ENCODE results near the gene C12orf56. TPM values are rescaled to one million over a fixed set of nuclear protein-coding genes. Genes with fewer than 3 reads are reported as not detected.
A peak's percentile ranks its signal among the peaks of the same experiment; 100 is the strongest.

Gene C12orf56
- total and polyA plus RNA-seq, 4 donors, result 0.19 to 2.4 (median 1.2) TPM

DNA sequence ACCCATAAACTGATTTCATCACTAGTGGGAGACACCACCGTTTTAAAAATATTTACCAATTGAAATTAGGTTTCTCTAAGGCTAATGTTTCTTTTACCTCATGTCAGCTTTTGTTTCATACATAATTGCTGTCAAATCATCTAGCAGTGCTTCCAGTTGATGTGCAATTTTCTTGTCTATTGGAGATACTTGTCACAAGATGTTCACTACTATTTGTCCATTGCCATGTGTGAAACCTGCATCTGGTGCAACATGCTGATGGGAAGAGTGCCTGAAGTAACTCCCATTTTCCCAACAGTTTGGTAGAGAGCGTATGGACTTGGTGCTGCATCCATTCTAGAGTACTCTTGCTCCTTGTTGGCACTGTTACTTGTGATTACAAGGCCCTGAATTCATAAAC is 23.3 kb upstream of the C12orf56 start:
- Histone ChIP-seq H3K4me3 (ENCODE audit: low read depth, low read length) (no peak overlapping the region), H3K36me3 (ENCODE audit: control insufficient read depth, insufficient read depth, low read length) (peaks cover 27% of the 10 kb centered on the region), H3K9me3 (ENCODE audit: control insufficient read depth, insufficient read depth, low read length) (no peaks in the 10 kb centered on the region), H3K27ac (ENCODE audit: low read depth, low read length) (no peak overlapping the region), H3K4me1 (ENCODE audit: control insufficient read depth, insufficient read depth, low read length) (no peaks in the 10 kb centered on the region), H3K27me3 (ENCODE audit: control insufficient read depth, insufficient read depth, low read length) (no peaks in the 10 kb centered on the region)
- no peak for DNase-seq (ENCODE audit: low read depth in 4 of 6, low spot score in 6 of 6)
- 100% methylated on average over 1 of the region's 2 CpGs for WGBS (ENCODE audit: insufficient coverage)

DNA sequence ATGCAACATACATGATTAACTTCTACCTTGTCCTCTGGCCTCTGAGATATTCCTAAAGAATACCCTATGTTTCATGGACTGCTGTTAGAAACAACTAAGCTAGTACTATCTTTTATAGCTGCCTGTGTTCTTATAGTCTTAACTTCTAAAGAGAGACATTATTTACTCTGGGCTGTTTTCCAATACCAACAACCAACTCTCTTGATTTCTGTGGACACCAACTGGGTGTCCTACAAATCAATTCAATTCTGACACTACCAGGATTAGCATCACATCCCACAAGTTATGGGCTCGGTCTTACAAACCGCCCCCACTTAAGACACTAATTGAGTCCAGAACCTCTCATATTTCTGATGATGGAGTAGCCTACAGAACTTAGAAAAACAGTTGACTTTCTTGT is 21.9 kb upstream of the C12orf56 start:
- WGBS (ENCODE audit: insufficient coverage), result 87% methylated on average over 2 of the region's 2 CpGs
- peaks cover 27% of the 10 kb centered on the region for H3K36me3 ChIP-seq (ENCODE audit: control insufficient read depth, insufficient read depth, low read length)
- DNase-seq (ENCODE audit: low read depth in 4 of 6, low spot score in 6 of 6), result no peak
- H3K9me3 ChIP-seq (ENCODE audit: control insufficient read depth, insufficient read depth, low read length), result no peaks in the 10 kb centered on the region
- H3K27ac ChIP-seq (ENCODE audit: low read depth, low read length), result no peak overlapping the region
- H3K27me3 ChIP-seq (ENCODE audit: control insufficient read depth, insufficient read depth, low read length), result no peaks in the 10 kb centered on the region
- H3K4me3 ChIP-seq (ENCODE audit: low read depth, low read length), result no peak overlapping the region
- H3K4me1 ChIP-seq (ENCODE audit: control insufficient read depth, insufficient read depth, low read length), result peaks cover 4% of the 10 kb centered on the region

DNA sequence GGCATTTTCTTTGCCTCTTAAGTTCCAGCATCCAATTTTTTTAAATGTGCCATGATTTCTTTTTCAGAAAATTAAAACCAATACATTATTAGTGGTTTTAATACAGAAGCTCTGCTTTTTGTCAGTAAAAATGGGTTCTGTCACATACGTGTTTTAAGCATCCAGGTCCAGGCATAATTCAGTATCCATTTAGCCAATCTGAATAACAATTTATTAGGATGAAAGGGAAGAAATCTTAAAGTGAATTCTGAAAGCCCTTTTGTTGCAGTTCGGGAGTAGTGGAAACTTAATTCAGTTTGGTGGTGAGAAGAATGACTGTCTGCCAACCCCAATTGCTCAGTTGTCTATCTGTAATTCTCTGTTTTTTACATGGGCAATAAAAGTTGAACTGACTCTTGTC is 20.9 kb upstream of the C12orf56 start:
- WGBS (ENCODE audit: insufficient coverage), result no CpG with 5 or more reads among the region's 2 CpGs
- no peak for DNase-seq (ENCODE audit: low read depth in 4 of 6, low spot score in 6 of 6)
- Histone ChIP-seq H3K27ac (ENCODE audit: low read depth, low read length) (no peak overlapping the region), H3K4me3 (ENCODE audit: low read depth, low read length) (no peak overlapping the region), H3K27me3 (ENCODE audit: control insufficient read depth, insufficient read depth, low read length) (no peaks in the 10 kb centered on the region), H3K9me3 (ENCODE audit: control insufficient read depth, insufficient read depth, low read length) (no peaks in the 10 kb centered on the region), H3K36me3 (ENCODE audit: control insufficient read depth, insufficient read depth, low read length) (peaks cover 20% of the 10 kb centered on the region), H3K4me1 (ENCODE audit: control insufficient read depth, insufficient read depth, low read length) (peaks cover 8% of the 10 kb centered on the region)

DNA sequence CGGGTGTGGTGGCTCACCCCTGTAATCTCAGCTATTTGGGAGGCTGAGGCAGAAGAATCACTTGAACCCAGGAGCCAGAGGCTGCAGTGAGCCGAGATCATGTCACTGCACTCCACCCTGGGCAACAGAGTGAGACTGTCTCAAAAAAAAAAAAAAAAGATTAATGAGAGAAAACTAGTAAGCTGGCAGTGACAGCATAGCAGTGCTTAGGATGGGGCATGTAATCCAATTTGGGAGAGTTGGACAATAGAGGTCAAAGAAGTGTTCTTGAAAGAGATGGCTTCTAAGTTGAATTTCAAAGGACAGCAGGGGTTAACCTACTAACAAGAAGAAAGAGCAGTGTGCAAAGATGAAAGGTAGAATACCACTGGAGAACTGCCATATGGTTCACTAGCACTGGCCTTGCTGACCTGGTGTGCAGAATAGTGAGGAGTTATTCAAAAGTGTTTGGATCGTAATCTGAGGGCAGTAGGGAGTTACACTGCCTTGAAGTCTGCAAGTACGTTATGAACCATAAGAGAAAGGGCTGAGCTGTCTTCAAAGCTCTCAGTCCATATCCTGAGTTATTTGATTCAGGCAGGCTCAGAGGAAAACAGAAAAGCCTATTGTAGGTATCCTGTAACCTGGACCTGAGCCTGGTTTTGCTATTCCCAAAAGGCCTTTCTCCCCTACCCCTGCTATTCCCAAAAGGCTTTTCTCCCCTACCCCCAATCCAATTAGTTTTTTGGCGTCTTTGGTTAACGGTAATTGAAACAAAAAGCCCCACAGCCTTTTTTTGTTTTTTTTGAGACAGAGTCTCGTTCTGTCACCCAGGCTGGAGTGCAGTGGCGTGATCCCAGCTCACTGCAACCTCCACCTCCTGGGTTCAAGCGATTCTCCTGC is 17.0 kb upstream of the C12orf56 start:
- no peaks in the 10 kb centered on the region for H3K27me3 ChIP-seq (ENCODE audit: control insufficient read depth, insufficient read depth, low read length)
- no peaks in the 10 kb centered on the region for H3K9me3 ChIP-seq (ENCODE audit: control insufficient read depth, insufficient read depth, low read length)
- WGBS (ENCODE audit: insufficient coverage), result 55% methylated on average over 3 of the region's 9 CpGs
- H3K4me3 ChIP-seq (ENCODE audit: low read depth, low read length), result no peak overlapping the region
- no peak for DNase-seq (ENCODE audit: low read depth in 4 of 6, low spot score in 6 of 6)
- H3K4me1 ChIP-seq (ENCODE audit: control insufficient read depth, insufficient read depth, low read length), result peaks cover 22% of the 10 kb centered on the region
- H3K36me3 ChIP-seq (ENCODE audit: control insufficient read depth, insufficient read depth, low read length), result peaks cover 8% of the 10 kb centered on the region
- H3K27ac ChIP-seq (ENCODE audit: low read depth, low read length), result no peak overlapping the region

DNA sequence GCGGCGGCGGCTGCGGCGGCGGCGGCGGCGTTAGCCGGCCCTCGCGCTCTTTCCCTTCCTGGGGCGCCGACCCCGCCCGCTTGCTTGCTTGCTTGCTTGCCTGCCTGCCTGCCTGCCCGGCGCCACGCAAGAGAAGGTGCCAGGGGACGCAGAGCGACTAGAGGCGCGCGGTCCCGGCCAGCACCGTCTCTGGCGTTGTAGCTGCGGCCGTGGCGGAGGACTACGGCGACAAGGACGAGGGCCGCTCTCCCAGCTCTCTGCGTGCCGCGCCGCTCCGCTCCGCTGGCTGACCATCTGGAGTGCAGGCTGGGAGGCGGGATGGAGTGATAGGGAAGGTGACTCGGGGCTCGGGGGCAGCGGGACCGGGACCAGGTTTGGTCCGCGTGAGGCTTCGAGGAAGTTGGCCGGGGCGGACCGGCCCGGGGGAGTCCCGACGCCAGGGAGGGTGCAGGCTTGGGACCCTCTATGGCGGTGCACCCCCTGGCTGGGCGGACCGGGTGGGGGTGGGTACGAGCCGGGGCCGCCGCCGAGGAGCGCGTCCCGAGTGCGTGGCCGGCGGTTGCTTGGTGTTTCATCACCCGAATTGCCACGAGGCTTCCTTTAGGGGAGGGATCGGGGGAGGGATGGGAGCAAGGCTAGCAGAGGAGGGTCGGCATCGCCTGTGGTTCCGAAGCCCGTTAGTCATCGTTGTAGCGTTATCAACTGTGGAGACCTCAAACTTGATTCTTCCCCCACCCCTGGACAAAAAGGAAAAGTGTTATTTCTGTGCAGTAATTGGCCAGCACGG is 14.1 kb upstream of the C12orf56 start:
- peak; percentile 18 to 73 (median 36) for DNase-seq (ENCODE audit: low read depth in 4 of 6, low spot score in 6 of 6)
- peak overlapping the region; percentile 97 for H3K27ac ChIP-seq (ENCODE audit: low read depth, low read length)
- peak overlapping the region; percentile 91 for H3K4me3 ChIP-seq (ENCODE audit: low read depth, low read length)
- no peaks in the 10 kb centered on the region for H3K9me3 ChIP-seq (ENCODE audit: control insufficient read depth, insufficient read depth, low read length)
- no peaks in the 10 kb centered on the region for H3K27me3 ChIP-seq (ENCODE audit: control insufficient read depth, insufficient read depth, low read length)
- H3K4me1 ChIP-seq (ENCODE audit: control insufficient read depth, insufficient read depth, low read length), result peaks cover 22% of the 10 kb centered on the region
- WGBS (ENCODE audit: insufficient coverage), result under 1% methylated on average over 76 of the region's 78 CpGs
- H3K36me3 ChIP-seq (ENCODE audit: control insufficient read depth, insufficient read depth, low read length), result no peaks in the 10 kb centered on the region

DNA sequence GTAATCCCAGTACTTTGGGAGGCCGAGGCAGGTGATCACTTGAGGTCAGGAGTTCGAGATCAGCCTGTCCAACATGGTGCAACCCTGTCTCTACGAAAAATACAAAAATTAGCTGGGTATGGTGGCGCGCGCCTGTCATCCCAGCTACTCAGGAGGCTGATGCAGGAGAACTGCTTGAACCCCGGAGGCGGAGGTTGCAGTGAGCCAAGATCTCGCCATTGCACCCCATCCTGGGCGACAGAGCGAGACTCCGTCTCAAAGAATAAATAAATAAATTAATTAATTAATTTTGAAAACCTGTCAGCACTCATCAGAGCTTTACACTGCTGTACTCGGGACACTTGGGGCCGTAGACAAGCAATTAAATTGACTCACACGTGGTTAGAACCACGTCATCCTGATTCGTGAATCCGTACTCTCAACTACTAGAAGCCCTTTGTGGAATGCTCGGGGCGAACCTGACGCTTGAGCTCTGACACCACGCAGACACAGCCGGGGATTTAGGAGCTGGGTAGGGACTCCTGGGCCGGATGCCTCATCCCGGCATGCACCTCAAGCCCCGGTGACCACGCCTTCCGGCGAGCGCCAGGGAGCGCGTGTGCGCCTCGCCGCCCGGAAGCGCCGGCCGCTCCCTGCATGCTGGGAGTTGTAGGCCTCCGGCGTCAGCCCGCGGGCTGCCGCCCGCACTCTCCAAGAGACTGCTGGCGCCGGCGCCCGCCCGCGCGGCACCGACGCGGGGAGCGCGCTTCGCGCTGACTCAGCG is 13.3 kb upstream of the C12orf56 start, which contains the start of gene XPOT:
TSS of gene XPOT (plus strand) at position 686 of the 763 bp plus-strand sequence. CDS start 5,644 bp downstream, outside the sequence.
- no peaks in the 10 kb centered on the region for H3K36me3 ChIP-seq (ENCODE audit: control insufficient read depth, insufficient read depth, low read length)
- H3K4me1 ChIP-seq (ENCODE audit: control insufficient read depth, insufficient read depth, low read length), result peaks cover 22% of the 10 kb centered on the region
- no peaks in the 10 kb centered on the region for H3K9me3 ChIP-seq (ENCODE audit: control insufficient read depth, insufficient read depth, low read length)
- no peaks in the 10 kb centered on the region for H3K27me3 ChIP-seq (ENCODE audit: control insufficient read depth, insufficient read depth, low read length)
- peak within 1 kb of the TSS; percentile 97 for H3K27ac ChIP-seq (ENCODE audit: low read depth, low read length)
- 10% methylated on average over 54 of the region's 60 CpGs for WGBS (ENCODE audit: insufficient coverage)
- peak within 1 kb of the TSS; percentile 91 for H3K4me3 ChIP-seq (ENCODE audit: low read depth, low read length)
- DNase-seq (ENCODE audit: low read depth in 4 of 6, low spot score in 6 of 6), result peak; percentile 86 to 98 (median 93)

DNA sequence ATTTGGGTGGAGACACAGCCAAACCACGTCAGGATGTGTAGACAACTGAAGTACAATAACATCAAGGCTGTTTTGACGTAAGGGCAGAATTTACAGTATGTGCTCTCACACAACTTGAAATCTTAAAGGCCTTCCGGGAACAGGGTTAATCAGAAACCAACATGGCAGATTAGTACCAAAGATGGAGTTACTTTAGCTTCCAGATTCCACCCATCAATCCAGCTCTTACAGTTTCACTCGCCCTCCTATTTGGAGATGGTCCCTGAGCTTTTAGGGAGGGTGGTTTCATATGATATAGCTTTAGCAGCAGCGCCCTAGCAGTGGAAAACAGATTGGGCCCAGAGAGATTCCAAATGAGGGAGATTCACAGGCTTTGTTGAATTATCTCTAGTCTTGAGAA is 11.6 kb upstream of the C12orf56 start:
- Histone ChIP-seq H3K27ac (ENCODE audit: low read depth, low read length) (no peak overlapping the region), H3K4me1 (ENCODE audit: control insufficient read depth, insufficient read depth, low read length) (peaks cover 16% of the 10 kb centered on the region), H3K27me3 (ENCODE audit: control insufficient read depth, insufficient read depth, low read length) (no peaks in the 10 kb centered on the region), H3K36me3 (ENCODE audit: control insufficient read depth, insufficient read depth, low read length) (no peaks in the 10 kb centered on the region), H3K9me3 (ENCODE audit: control insufficient read depth, insufficient read depth, low read length) (no peaks in the 10 kb centered on the region), H3K4me3 (ENCODE audit: low read depth, low read length) (no peak overlapping the region)
- no peak for DNase-seq (ENCODE audit: low read depth in 4 of 6, low spot score in 6 of 6)
- WGBS (ENCODE audit: insufficient coverage), result 100% methylated on average over 2 of the region's 5 CpGs

DNA sequence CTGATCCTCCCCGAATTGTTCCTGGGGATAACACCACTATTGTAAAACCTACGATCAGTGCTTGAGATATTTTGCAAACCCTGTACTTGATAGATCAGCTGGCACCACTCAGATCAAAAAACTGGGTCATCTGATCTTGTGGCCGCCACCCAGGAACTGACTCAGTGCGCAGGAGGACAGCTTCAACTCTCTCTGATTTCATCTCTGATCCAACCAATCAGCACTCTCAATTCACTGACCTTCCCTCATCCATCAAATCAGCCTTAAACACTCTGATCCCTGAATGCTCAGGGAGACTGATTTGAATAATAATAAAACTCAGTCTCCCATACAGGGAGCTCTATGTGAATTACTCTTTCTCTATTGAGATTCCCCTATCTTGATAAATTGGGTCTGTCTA is 9.5 kb upstream of the C12orf56 start:
- peak in 1 of 6 donors; percentile 82 for DNase-seq (ENCODE audit: low read depth in 4 of 6, low spot score in 6 of 6)
- no peaks in the 10 kb centered on the region for H3K27me3 ChIP-seq (ENCODE audit: control insufficient read depth, insufficient read depth, low read length)
- H3K27ac ChIP-seq (ENCODE audit: low read depth, low read length), result no peak overlapping the region
- no peaks in the 10 kb centered on the region for H3K9me3 ChIP-seq (ENCODE audit: control insufficient read depth, insufficient read depth, low read length)
- 10% methylated on average over 4 of the region's 4 CpGs for WGBS (ENCODE audit: insufficient coverage)
- H3K4me1 ChIP-seq (ENCODE audit: control insufficient read depth, insufficient read depth, low read length), result peaks cover 5% of the 10 kb centered on the region
- H3K36me3 ChIP-seq (ENCODE audit: control insufficient read depth, insufficient read depth, low read length), result no peaks in the 10 kb centered on the region
- H3K4me3 ChIP-seq (ENCODE audit: low read depth, low read length), result no peak overlapping the region

DNA sequence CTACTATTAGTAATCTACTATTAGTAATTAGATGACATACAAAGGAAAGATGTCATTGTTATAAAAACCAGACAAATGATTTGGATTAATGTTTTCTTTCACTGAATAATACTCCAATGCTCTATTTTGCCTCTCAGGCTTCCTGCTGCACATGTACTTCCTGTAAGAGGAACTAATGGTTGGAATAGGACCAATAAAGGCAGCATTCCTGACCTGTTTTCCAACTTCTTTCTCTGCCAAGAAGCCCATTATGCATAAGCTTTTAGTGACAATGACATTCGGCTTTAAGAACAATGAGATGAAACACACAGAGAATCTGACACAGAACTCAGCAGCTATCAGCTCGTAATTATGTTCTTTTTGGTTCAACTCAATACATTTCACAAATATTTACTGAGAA is 5.2 kb upstream of the C12orf56 start:
- no peak for DNase-seq (ENCODE audit: low read depth in 4 of 6, low spot score in 6 of 6)
- Histone ChIP-seq H3K27me3 (ENCODE audit: control insufficient read depth, insufficient read depth, low read length) (peaks cover 3% of the 10 kb centered on the region), H3K4me3 (ENCODE audit: low read depth, low read length) (no peak overlapping the region), H3K27ac (ENCODE audit: low read depth, low read length) (no peak overlapping the region), H3K36me3 (ENCODE audit: control insufficient read depth, insufficient read depth, low read length) (no peaks in the 10 kb centered on the region), H3K4me1 (ENCODE audit: control insufficient read depth, insufficient read depth, low read length) (peaks cover 1% of the 10 kb centered on the region), H3K9me3 (ENCODE audit: control insufficient read depth, insufficient read depth, low read length) (no peaks in the 10 kb centered on the region)
- 40% methylated on average over 1 of the region's 2 CpGs for WGBS (ENCODE audit: insufficient coverage)

Data from spinal cord (tissue), 10 donors.